HG03520 (cell line): ENCODE data around the gene TRIM56.
"Not testable (repeated sequence)": the region's sequence is repeated elsewhere in the genome, so short reads cannot be mapped to it uniquely, and the experiment has no call there.

Experiments
- ATAC-seq: cut with Tn5 transposase; IDR thresholded peaks from one replicate; pipeline ENCODE4 v1.9.1; 2021; ENCODE audit warnings: mild to moderate bottlenecking, moderate library complexity; ENCODE audit not compliant: unreplicated experiment

The TRIM56 gene

DNA sequence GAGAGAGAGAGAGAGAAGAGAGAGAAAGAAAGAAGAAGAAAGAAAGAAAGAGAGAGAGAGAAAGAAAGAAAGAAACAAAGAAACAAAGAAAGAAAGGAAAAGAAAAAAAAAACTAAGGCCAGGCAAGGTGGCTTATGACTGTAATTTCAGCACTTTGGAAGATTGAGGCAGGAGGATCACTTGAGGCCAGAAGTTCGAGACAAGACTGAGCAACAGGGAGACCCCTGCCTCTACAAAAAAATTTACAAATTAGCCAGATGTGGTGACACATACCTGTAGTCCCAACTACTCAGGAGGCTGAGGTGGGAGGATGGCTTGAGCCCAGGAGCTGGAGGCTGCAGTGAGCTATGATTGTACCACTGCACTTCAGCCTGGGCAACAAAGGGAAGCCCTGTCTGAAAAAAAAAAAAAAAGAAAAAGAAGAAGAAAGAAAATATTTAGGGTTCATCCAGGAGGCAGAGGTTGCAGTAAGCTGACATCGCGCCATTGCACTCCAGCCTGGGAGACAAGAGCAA lies 44.4 kb downstream of the TRIM56 start:
- ATAC-seq: no peak

DNA sequence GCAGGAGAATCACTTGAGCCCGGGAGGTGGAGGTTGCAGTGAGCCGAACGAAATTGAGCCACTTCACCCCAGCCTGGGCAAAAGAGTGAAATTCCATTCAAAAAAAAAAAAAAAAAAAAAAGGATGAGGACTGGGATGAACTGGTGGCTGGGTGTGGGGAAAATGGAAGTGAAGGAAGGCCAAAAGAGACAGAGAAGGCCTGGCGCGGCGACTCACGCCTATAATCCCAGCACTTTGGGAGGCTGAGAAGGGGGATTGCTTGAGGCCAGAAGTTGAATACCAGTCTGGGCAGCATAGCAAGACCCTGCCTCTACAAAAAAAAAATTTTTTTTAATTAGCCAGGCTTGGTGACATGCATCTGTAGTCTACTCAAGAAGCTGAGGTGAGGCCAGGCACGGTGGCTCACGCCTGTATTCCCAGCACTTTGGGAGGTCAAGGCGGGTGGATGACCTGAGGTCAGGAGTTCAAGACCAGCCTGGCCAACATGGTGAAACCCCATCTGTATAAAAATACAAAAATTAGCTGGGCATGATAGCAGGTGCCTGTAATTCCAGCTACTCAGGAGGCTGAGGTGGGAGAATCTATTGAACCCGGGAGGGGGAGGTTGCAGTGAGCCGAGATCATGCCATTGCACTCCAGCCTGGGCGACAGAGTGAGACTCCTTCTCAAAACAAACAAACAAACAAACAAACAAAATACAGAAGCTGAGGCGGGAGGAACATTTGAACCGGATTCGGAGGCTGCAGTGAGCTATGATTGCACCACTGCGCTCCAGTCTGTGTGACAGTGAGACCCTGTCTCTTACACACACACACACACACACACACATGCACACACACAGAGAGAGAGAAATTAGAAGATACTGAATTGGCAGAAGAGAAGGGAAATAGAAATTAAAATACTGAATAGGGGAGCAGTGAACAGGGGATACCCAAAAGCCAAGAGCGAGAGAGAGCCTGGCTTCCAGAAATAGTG lies 47.6 kb downstream of the TRIM56 start:
- not testable (repeated sequence) for ATAC-seq

DNA sequence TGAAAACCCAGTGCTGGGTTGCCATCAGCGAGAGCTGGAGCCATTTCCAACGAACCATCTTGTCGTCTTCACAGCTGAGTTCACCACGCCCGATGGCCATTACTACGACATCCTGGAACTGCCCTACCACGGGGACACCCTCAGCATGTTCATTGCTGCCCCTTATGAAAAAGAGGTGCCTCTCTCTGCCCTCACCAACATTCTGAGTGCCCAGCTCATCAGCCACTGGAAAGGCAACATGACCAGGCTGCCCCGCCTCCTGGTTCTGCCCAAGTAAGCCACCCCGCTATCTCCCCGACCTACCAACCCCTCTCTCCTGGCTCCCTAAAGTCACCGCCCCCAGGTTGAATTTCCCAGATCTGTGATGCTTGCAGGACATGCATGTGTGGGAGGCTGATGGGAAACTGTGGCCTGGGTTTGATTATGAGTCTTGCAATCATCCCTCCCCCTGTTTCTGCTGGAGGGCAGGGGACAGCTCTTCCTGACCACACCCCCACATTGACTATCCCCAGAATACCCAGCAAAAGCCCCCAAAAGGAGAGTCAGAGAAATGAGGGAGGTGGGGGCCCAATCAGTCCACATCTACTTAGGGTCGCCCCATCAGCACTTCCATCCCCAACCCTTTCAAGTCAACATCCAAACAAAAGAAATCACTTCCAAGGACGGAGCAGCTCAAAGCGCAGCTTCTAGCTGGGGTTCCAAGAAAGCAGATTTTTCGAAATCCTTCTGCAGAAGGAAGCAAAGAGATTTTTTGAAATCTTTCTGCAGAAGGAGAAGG lies 48.5 kb downstream of the TRIM56 start:
- ATAC-seq: no peak

DNA sequence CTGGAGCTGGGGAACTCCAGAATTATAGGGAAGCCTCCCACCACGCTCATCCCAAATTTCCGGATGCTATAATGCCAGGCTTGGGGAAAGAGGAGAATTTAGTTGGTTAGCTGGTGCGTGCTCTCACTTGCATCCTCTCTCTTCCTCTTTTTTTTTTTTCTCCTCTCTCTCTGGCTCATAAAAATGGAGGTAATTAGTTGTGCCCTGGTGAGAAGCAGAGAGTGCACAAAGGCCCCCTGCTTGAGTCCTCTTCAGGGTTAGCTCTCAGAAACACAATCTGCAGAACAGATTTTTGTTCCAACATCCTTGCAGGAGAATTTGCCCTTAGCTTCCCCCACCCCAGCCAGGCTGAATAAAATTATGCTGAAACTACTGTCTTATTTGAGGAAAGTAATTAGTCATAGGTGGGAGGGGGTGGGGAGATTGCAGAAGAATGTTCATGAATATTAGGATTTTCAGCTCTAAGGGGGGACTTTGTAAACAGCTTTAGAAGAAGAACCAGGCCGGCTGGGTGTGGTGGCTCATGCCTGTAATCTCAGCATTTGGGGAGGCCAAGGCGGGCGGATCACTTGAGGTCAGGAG lies 49.2 kb downstream of the TRIM56 start:
- no peak for ATAC-seq

DNA sequence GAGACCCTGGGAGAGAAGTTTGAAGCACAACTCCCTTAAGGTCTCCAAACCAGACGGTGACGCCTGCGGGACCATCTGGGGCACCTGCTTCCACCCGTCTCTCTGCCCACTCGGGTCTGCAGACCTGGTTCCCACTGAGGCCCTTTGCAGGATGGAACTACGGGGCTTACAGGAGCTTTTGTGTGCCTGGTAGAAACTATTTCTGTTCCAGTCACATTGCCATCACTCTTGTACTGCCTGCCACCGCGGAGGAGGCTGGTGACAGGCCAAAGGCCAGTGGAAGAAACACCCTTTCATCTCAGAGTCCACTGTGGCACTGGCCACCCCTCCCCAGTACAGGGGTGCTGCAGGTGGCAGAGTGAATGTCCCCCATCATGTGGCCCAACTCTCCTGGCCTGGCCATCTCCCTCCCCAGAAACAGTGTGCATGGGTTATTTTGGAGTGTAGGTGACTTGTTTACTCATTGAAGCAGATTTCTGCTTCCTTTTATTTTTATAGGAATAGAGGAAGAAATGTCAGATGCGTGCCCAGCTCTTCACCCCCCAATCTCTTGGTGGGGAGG lies 52.5 kb downstream of the TRIM56 start:
- ATAC-seq: no peak

DNA sequence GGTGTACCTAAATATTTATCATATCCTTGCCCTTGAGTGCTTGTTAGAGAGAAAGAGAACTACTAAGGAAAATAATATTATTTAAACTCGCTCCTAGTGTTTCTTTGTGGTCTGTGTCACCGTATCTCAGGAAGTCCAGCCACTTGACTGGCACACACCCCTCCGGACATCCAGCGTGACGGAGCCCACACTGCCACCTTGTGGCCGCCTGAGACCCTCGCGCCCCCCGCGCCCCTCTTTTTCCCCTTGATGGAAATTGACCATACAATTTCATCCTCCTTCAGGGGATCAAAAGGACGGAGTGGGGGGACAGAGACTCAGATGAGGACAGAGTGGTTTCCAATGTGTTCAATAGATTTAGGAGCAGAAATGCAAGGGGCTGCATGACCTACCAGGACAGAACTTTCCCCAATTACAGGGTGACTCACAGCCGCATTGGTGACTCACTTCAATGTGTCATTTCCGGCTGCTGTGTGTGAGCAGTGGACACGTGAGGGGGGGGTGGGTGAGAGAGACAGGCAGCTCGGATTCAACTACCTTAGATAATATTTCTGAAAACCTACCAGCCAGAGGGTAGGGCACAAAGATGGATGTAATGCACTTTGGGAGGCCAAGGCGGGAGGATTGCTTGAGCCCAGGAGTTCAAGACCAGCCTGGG lies 53.1 kb downstream of the TRIM56 start:
- ATAC-seq: peak; percentile 69

DNA sequence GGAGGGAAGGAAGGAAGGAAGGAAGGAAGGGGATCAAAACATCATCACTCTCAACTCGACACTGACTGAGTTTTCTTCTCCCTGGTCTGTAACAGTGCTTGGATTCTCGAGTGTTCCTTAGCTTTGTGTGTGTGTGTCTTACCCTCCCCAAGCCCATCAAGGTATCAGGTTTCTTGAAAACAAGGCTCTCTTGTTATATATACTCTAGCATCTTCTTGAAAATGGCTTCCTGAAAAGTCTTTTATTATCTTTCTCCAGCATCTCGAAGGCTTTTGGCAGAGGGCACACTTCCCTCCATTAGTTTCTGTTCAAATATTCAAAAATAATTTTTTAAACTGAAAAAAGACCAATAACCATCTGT lies 55.0 kb downstream of the TRIM56 start:
- ATAC-seq: no peak

DNA sequence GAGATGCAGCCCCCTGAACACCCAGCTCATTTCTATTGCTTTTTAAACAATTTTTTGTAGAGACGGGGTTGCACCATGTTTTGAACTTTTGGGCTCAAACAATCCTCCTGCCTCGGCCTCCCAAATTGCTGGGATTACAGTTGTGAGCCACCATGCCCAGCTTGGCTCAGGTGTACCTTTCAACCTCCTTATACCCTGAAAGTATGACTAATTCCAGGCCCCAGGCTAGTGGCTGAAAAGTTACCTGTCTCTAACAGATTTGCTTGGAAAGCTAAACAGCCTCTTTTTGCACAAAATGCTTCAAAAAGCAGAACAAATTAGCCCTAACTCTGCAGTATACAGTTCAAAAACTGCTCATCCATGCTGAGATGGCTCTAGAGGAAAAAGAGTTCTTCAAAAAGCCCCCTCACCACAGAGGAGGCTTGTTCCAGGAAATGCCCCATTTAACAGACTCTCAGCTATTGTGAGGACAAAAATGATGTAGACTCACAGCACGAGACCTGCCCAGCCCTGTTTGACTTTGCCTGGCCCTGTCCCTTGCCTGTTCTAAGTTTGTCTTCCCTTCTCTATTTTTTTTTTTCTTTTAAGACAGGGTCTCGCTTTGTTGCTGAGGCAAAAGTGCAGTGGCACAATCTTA lies 55.6 kb downstream of the TRIM56 start:
- ATAC-seq: no peak
